Right atrium auricular region (tissue), 2 donors: ENCODE data around the gene KRT20. TPM values are rescaled to one million over a fixed set of nuclear protein-coding genes. Genes with fewer than 3 reads are reported as not detected.

ENCODE experiments used
- DNase-seq: peaks from one replicate; pipeline ENCODE4 v3.0.0-alpha.2; 2019; ENCODE audit warnings: low spot score
- H3K27ac ChIP-seq, 2 donors: fragments of 200-600 bp; sonication (generic); 1 replicate in 1 of 2; 2 replicates in 1 of 2; pipeline ENCODE4 v1.5.1; 2016 to 2019
- H3K27me3 ChIP-seq, 2 donors: fragments of 200-600 bp; sonication (generic); one replicate each; pipeline versions ENCODE4 v1.5.1 to v1.6.0; 2017 to 2019
- H3K36me3 ChIP-seq: fragments of 200-600 bp; sonication (generic); one replicate; pipeline ENCODE4 v1.5.1; 2016
- H3K4me1 ChIP-seq, 2 donors: fragments of 200-600 bp; sonication (generic); one replicate each; pipeline versions ENCODE4 v1.5.1 to v1.6.0; 2017 to 2019
- H3K4me3 ChIP-seq, 2 donors: fragments of 200-600 bp; sonication (generic); 1 replicate in 1 of 2; 2 replicates in 1 of 2; pipeline ENCODE4 v1.5.1; 2017 to 2019; ENCODE audit warnings: mild to moderate bottlenecking in 1 of 2, moderate library complexity in 1 of 2
- H3K9me3 ChIP-seq, 2 donors: fragments of 200-600 bp; sonication (generic); one replicate each; pipeline ENCODE4 v1.5.1; 2019
- CTCF ChIP-seq, 2 donors: fragments of 200-600 bp; sonication (generic); IDR thresholded peaks; one replicate each; pipeline ENCODE4 v1.5.1; 2019; ENCODE audit warnings: antibody characterized with exemption in 2 of 2
- total RNA-seq, 2 donors: library from RNA; depleted of rRNA; stranded (reverse); fragments of >200 nt; gene quantifications; one replicate each; pipeline ENCODE4 v1.1.0, GENCODE V29; 2016

The KRT20 gene
- total RNA-seq, 2 donors from 2014 or later, result not detected

GRCh38 chr17:40828454-40829044 is 56.5 kb downstream of the KRT20 start:
- H3K36me3 ChIP-seq, result no peaks in the 10 kb centered on the region
- peak overlapping the region; percentile 61 to 71 for H3K27ac ChIP-seq
- H3K27me3 ChIP-seq, result no peaks in the 10 kb centered on the region
- H3K4me3 ChIP-seq, result no peak overlapping the region
- no peak for TF ChIP-seq CTCF (IDR thresholded peaks at IDR 0.05)
- DNase-seq, result no peak
- no peaks in the 10 kb centered on the region for H3K9me3 ChIP-seq
- H3K4me1 ChIP-seq, result peaks cover 0 to 21% of the 10 kb centered on the region in 2 donors

GRCh38 chr17:40827746-40828453 is 57.1 kb downstream of the KRT20 start:
- H3K27me3 ChIP-seq, result no peaks in the 10 kb centered on the region
- no peak for TF ChIP-seq CTCF (IDR thresholded peaks at IDR 0.05)
- no peaks in the 10 kb centered on the region for H3K9me3 ChIP-seq
- peaks cover 0 to 21% of the 10 kb centered on the region in 2 donors for H3K4me1 ChIP-seq
- H3K36me3 ChIP-seq, result no peaks in the 10 kb centered on the region
- no peak overlapping the region for H3K4me3 ChIP-seq
- no peak for DNase-seq
- H3K27ac ChIP-seq, result peak overlapping the region; percentile 61 to 71

Other genes with a start within 250 kb of the KRT20 start
- gene SMARCE1, start 237.4 kb downstream of the KRT20 start, total RNA-seq, result 10 to 100 TPM; 50.4 to 54.9 TPM
- under 1 TPM in 1 of 2 donors, not detected in 1; 0.94 TPM for gene KRT222, start 220.1 kb downstream of the KRT20 start, total RNA-seq
- not detected for gene KRT24, start 181.5 kb downstream of the KRT20 start, total RNA-seq
- not detected for gene KRT25, start 129.9 kb downstream of the KRT20 start, total RNA-seq
- not detected for gene KRT26, start 113.0 kb downstream of the KRT20 start, total RNA-seq
- gene KRT27, start 102.7 kb downstream of the KRT20 start, total RNA-seq, result not detected
- gene KRT28, start 85.3 kb downstream of the KRT20 start, total RNA-seq, result not detected
- 10 to 100 TPM; 18.9 to 21.5 TPM for gene KRT10, start 62.6 kb downstream of the KRT20 start, total RNA-seq
- gene KRT12, start 18.0 kb downstream of the KRT20 start, total RNA-seq, result not detected
- gene KRT23, start 52.4 kb upstream of the KRT20 start, total RNA-seq, result not detected
- gene KRT39, start 81.7 kb upstream of the KRT20 start, total RNA-seq, result not detected
- gene KRT40, start 99.1 kb upstream of the KRT20 start, total RNA-seq, result not detected
- gene KRTAP3-3, start 108.9 kb upstream of the KRT20 start, total RNA-seq, result not detected
- gene KRTAP3-2, start 114.7 kb upstream of the KRT20 start, total RNA-seq, result not detected
- gene KRTAP3-1, start 123.9 kb upstream of the KRT20 start, total RNA-seq, result not detected
- gene KRTAP1-5, start 142.0 kb upstream of the KRT20 start, total RNA-seq, result not detected
- not detected for gene KRTAP1-4, start 145.0 kb upstream of the KRT20 start, total RNA-seq
- under 1 TPM in 1 of 2 donors, not detected in 1; 0.39 TPM for gene KRTAP1-3, start 149.6 kb upstream of the KRT20 start, total RNA-seq
- not detected for gene KRTAP1-1, start 156.2 kb upstream of the KRT20 start, total RNA-seq
- gene KRTAP2-1, start 162.1 kb upstream of the KRT20 start, total RNA-seq, result not detected
- gene KRTAP2-2, start 170.0 kb upstream of the KRT20 start, total RNA-seq, result not detected
- gene KRTAP2-3, start 174.9 kb upstream of the KRT20 start, total RNA-seq, result not detected
- gene KRTAP2-4, start 180.6 kb upstream of the KRT20 start, total RNA-seq, result not detected
- gene KRTAP4-7, start 198.9 kb upstream of the KRT20 start, total RNA-seq, result not detected
- not detected for gene KRTAP4-8, start 212.9 kb upstream of the KRT20 start, total RNA-seq
- not detected for gene KRTAP4-16, start 217.0 kb upstream of the KRT20 start, total RNA-seq
- not detected for gene KRTAP4-9, start 220.1 kb upstream of the KRT20 start, total RNA-seq
- gene KRTAP4-11, start 233.1 kb upstream of the KRT20 start, total RNA-seq, result not detected
- not detected for gene KRTAP4-12, start 238.9 kb upstream of the KRT20 start, total RNA-seq